ENCODE measurements around the gene NELL2.

Gene NELL2

GRCh38 chr12:44551631-44552030 is 324.5 kb downstream of the NELL2 start:
- in situ Hi-C loops (cut with MboI; ENCODE audit: low sequenced_read_pairs): no loop called here

- in situ Hi-C loops (cut with MboI; ENCODE audit: low sequenced_read_pairs): no loop called here
These were observed 325.7 kb downstream of the NELL2 start for GRCh38 chr12:44550377-44550776.

DNA sequence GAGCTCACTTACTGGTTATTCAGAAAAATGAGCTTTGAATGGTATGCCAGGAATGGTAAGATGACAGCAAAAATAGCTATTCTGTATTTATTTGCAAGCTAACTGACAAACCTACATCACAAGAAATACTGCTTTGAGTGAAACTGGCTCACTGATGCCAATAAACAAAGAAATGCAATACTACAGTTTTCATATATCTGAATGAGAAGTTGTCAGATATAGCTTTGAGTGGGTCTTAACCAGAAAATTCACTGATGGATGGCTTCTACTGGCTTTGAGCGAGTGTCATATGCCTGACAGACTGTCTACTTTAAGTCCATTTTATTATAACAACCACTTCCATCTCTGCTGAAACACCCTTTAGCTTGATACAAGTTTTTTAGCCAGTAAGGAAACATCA is 330.1 kb downstream of the NELL2 start:
- in situ Hi-C loops (cut with MboI; ENCODE audit: low sequenced_read_pairs): no loop called here

- in situ Hi-C loops (cut with MboI; ENCODE audit: low sequenced_read_pairs): no loop called here
These were observed 332.1 kb downstream of the NELL2 start for GRCh38 chr12:44544018-44544417.

- in situ Hi-C loops (cut with MboI; ENCODE audit: low sequenced_read_pairs): no loop called here
These were observed 333.4 kb downstream of the NELL2 start for GRCh38 chr12:44542716-44543115.

GRCh38 chr12:44537354-44537753 is 338.8 kb downstream of the NELL2 start:
- in situ Hi-C loops (cut with MboI; ENCODE audit: low sequenced_read_pairs): no loop called here

- in situ Hi-C loops (cut with MboI; ENCODE audit: low sequenced_read_pairs): no loop called here
These were observed 343.2 kb downstream of the NELL2 start for GRCh38 chr12:44532940-44533339.

DNA sequence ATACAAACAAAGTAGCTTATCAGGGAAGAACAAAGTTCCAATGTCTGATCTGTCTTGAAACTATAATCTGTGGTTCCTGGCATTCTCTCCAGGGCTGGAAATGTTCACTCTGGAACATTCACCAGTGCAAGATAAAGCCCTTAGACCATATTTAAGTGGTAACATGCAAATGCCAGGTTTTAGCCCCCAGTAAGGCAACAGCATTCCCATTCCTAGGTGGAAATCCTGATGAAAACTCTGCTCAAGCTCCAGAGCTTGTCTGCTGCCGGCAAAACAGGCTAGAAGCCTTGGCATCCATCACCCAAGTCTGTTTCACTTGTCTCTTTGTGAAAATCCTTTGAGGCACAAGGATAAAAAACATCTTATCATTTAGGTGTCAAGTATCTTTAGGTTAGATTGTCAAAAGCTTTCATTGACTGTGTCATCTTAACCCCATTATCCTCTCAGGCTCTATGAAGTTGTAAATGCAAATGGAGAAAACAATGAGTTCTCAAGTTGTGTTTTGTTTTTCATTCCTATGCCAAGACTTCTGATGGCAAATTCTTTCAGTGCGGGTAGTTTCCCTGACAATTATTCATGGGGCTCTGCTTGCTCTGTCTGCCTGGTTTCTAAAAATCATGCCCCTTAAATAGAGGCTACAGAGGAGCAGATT is 344.7 kb downstream of the NELL2 start:
- in situ Hi-C loops (cut with MboI; ENCODE audit: low sequenced_read_pairs): no loop called here

- in situ Hi-C loops (cut with MboI; ENCODE audit: low sequenced_read_pairs): no loop called here
These were observed 349.4 kb downstream of the NELL2 start for GRCh38 chr12:44526655-44527182.

DNA sequence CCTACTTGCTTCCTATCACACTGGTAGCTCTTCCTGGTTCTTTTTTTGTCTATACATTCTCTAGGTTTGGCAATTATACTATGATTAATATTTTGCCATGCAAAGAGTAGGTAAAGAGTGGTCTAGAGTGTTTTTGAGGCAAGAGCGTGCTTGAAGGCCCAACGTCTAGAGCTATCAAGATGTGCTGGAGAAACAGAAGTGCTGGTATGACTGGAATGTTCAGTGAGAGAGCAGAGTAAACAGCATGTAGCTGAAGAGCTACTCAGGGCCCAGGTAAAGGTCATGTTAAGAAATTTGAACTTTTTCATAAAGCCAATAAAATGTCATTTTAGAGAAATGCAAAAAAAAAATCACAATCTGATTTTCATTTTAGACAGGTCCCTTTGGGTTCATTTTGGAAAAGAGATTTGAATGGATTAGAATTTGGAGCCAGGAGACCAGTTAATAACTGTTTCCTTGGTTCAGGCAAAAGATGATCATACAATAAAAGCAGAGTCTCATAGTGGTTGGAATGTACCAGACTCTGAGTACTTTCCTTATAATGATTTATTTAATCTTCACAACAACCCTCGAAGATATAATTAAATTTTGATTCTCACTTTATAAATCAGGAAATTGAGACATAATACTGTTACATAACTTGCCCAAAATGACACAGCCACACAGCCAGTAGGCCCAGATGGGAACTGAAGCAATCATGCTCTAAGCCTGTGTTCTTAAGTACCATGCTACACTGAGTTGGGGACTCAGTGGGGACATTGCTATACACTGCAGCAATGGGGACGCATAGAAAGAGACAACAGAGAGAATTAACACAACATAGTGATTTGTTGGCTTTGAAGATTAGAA is 350.1 kb downstream of the NELL2 start:
- in situ Hi-C loops (cut with MboI; ENCODE audit: low sequenced_read_pairs): no loop called here

DNA sequence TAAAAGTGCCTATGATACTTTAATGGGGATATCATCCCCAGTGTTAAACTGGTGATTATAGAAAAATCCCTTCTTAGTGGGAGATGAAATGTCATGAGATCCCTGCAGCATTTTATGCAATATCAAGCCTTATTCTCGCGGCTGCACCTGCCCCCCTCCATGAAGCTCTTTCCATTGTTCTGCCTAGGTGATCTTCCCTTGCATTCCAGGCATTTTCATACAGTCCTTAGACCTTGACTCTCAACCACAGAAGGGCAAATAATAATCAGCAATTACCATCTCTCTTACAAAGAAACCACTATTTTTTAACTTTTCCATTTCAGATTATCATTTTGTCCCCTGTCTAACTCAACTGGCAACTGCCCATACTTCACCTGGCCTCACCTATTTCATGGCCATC is 352.3 kb downstream of the NELL2 start:
- in situ Hi-C loops (cut with MboI; ENCODE audit: low sequenced_read_pairs): no loop called here

DNA sequence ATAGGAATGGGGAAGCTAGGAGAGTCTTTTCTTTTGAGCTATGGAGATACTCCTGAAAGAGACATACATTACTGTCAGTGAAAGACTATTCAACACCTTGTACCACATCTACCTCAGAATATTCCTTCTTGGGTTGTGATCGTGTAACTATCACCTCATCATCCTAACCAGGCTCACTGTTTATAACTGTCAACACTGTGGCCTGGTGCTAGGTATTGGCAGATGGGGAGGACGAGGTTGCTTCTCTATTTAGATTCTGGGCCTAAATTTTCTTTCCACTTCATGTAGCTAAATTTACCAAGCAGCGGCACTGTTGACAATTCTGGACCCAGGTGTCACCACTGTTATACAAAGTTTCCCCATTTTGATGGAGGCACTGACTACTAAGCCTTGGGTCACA is 354.4 kb downstream of the NELL2 start:
- in situ Hi-C loops (cut with MboI; ENCODE audit: low sequenced_read_pairs): no loop called here

DNA sequence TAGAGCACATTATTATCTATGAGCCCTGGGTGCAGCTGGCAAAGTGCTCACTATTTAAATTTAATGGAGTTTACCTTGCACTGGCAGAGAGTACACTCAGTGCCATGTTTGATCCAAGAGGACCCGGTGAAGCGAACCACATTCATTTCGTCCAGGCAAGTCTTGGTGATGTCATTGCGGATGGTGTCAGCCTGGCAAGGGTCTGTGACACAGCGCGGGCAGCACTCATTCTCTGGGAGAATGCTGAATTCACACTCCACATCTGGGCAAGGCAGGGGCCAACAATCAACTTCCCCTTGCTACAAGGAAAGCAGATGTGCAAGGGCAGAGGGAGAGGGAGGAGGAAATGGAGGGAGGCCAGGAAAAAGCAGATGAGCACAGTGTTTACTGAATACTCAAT is 356.2 kb downstream of the NELL2 start:
- in situ Hi-C loops (cut with MboI; ENCODE audit: low sequenced_read_pairs): no loop called here

- in situ Hi-C loops (cut with MboI; ENCODE audit: low sequenced_read_pairs): no loop called here
These were observed 364.8 kb downstream of the NELL2 start for GRCh38 chr12:44511289-44511688.

- in situ Hi-C loops (cut with MboI; ENCODE audit: low sequenced_read_pairs): no loop called here
These were observed 365.6 kb downstream of the NELL2 start for GRCh38 chr12:44510510-44510909.

DNA sequence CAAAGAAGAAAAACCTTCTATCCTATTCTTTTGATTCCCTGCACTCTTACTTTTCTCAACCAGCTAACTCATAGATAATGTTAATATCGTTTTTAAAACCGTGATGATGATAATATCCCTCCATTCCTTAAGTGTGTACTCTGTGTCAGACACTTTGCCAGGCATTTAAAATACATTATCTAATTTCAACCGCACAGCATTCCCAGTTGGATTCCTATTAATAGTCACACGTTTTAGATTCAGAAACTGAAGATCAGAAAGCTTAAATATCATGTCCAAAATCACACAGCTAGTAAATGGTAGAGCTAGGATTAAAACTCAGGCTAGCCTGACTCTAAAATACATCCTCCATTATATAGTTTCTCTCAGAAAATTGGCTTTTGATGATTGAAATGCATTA is 366.0 kb downstream of the NELL2 start:
- in situ Hi-C loops (cut with MboI; ENCODE audit: low sequenced_read_pairs): no loop called here

DNA sequence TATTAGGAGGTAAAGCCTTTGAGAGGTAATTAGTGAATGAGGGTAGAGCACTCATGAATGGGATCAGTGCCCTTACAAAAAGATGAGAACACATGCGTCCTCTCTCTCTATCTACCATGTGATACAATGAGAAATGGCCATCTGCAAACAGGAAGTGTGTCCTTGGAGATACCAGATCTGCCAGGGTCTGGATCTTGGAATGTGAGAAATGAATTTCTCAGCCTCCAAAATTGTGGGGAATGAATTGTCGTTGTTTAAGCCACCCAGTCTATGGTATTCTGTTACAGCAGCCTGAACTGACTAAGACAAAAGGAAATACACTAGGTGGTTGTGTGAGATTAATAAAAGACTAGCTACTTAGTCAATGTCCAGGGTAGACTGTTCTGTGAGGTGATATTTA is 366.6 kb downstream of the NELL2 start:
- in situ Hi-C loops (cut with MboI; ENCODE audit: low sequenced_read_pairs): no loop called here

DNA sequence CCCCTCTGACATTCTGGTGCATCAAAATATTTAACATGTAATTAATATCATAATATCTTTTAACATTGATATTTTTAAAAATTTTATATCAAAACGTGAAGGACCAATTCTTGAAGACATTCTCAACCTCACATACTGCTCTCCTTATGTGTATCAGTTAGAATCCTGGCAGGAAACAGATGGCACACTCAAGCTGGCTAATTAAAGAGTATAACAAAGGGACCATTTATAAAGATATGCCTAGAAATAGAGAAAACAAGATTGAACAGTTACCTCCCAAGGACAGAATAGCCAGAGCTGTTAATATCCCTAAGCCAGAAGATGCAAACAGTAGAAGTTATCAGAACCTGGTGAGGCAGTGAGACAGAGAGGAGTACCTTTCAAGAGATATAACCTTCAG is 368.7 kb downstream of the NELL2 start:
- in situ Hi-C loops (cut with MboI; ENCODE audit: low sequenced_read_pairs): no loop called here

DNA sequence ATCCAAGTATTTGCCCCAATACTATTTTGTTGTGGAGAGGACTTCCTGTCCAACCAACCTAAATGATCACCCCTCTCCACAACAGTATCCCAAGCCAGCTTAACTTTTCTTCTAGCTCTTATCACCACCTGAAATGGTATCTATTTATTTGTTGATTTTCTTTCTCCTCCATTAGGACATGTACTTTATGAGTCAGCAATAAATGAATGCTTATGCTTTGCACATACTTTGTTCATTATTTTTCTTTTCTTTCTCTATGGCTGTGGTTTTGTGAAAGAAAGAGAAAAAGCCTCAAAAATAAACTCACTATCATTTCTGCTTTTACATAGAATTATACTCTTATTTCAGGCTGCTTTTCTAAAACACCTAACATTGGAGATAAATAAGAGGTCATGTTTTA is 371.3 kb downstream of the NELL2 start:
- in situ Hi-C loops (cut with MboI; ENCODE audit: low sequenced_read_pairs): no loop called here

DNA sequence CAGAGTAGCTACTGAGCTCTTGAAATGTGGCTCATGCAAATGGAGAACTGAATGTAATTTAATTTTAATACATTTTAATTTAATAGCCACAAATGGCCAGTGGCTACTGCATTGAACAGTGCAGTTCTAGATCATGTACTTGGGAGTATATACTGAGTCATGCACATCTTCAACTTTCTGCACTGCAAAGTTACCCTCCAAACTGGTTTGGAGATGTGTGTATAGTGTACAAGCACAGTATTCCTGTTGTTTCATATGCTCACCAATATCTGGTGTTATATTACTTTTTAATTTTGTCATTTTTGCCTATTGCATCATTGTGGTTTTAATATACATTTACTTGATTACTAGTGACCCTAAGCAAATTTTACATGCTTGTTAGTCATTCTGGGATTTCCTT is 372.8 kb downstream of the NELL2 start:
- in situ Hi-C loops (cut with MboI; ENCODE audit: low sequenced_read_pairs): no loop called here

GRCh38 chr12:44502681-44503080 is 373.4 kb downstream of the NELL2 start:
- in situ Hi-C loops (cut with MboI; ENCODE audit: low sequenced_read_pairs): no loop called here

DNA sequence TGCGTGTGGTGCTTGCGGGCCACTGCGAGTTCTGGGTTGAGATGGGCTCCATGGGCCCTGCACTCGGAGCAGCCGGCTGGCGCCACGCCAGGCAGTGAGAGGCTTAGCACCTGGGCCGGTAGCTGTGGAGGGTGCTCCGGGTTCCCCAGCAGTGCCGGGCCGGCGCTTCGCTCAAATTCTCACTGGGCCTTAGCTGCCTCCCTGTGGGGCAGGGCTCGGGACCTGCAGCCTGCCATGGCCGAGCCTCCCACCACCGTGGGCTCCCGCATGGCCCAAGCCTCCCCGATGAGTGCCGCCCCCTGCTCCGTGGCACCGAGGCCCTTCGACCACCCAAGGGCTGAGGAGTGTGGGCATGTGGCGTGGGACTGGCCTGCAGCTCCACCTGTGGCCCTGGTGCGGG is 375.7 kb downstream of the NELL2 start:
- in situ Hi-C loops (cut with MboI; ENCODE audit: low sequenced_read_pairs): no loop called here

Measured in hTERT RPE-1 (cell line).